Measurements from ENCODE around the gene HIP1. TPM values are rescaled to one million over a fixed set of nuclear protein-coding genes. Genes with fewer than 3 reads are reported as not detected.
A peak's percentile ranks its signal among the peaks of the same experiment; 100 is the strongest.

The HIP1 gene
- total and polyA plus RNA-seq, 2 of the 13 experiments (the other 11 are each of a cell fraction or from before 2014, with no cell fraction given): 4.5 to 6.2 TPM

DNA sequence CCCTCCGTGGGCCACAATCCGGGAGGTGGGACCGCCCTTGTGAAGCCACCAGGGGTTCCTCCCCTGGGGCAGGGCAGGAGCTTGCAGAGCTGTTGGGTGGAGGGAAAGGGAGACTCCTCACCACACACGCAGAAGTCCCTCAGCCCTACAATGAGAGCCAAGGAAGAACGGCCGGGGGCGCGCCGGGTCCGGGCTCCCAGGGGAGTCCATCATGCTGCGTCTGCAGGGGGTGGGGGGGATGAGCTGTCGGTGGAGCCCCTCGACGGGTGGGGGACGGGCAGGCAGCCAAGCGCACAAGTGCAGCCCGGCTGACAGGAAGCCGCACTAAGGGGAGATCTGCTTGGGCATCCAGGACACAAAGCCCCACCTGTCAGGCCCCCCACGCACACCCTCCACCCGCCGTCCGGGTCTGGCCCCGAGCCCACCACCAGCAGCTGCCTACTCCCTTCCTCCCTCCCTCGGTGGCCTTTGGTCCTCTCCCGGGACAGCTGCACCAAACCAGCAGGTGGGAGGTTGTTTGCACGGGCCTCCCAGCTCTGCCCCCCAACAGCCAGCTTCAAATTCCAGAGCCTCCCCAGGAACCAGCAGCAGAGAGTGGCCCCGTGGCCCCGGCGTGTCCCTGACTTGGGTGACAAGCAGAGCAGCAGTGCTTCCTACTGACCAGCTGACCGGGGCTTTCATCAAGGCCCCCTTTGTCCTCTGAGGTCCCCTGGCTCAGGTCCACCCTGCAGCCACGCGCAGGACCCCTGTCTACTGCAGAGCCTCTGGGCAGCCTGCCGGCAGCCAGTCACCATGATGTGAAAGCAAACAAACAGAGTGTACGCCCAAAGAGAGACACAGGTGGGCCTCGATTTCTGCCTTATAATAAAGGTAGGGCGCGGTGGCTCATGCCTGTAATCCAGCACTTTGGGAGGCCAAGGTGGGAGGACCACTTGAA lies 50.3 kb downstream of the HIP1 start (continued):
- TF ChIP-seq, protein P1, sequence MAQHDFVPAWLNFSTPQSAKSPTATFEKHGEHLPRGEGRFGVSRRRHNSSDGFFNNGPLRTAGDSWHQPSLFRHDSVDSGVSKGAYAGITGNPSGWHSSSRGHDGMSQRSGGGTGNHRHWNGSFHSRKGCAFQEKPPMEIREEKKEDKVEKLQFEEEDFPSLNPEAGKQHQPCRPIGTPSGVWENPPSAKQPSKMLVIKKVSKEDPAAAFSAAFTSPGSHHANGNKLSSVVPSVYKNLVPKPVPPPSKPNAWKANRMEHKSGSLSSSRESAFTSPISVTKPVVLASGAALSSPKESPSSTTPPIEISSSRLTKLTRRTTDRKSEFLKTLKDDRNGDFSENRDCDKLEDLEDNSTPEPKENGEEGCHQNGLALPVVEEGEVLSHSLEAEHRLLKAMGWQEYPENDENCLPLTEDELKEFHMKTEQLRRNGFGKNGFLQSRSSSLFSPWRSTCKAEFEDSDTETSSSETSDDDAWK (CRISPR knock-in tag; IDR thresholded peaks at IDR 0.05): no peak
- no peak for TF ChIP-seq ZNF883 (CRISPR knock-in tag; IDR thresholded peaks at IDR 0.05; ENCODE audit: not compliant biosample characterization)
- TF ChIP-seq ZSCAN20 (CRISPR knock-in tag; IDR thresholded peaks at IDR 0.05; ENCODE audit: borderline replicate concordance): no peak
- no peak for TF ChIP-seq NPAS2 (CRISPR knock-in tag; IDR thresholded peaks at IDR 0.05; ENCODE audit: borderline replicate concordance)
- TF ChIP-seq ZNF230 (CRISPR knock-in tag; IDR thresholded peaks at IDR 0.05): no peak
- TF ChIP-seq ZNF737 (CRISPR knock-in tag; IDR thresholded peaks at IDR 0.05; ENCODE audit: borderline replicate concordance): no peak
- TF ChIP-seq ELF4 (CRISPR knock-in tag; IDR thresholded peaks at IDR 0.05; ENCODE audit: borderline replicate concordance): no peak
- TF ChIP-seq RBM22 (optimal IDR thresholded peaks at IDR 0.05; ENCODE audit: low read length): no peak
- TF ChIP-seq, protein P2, sequence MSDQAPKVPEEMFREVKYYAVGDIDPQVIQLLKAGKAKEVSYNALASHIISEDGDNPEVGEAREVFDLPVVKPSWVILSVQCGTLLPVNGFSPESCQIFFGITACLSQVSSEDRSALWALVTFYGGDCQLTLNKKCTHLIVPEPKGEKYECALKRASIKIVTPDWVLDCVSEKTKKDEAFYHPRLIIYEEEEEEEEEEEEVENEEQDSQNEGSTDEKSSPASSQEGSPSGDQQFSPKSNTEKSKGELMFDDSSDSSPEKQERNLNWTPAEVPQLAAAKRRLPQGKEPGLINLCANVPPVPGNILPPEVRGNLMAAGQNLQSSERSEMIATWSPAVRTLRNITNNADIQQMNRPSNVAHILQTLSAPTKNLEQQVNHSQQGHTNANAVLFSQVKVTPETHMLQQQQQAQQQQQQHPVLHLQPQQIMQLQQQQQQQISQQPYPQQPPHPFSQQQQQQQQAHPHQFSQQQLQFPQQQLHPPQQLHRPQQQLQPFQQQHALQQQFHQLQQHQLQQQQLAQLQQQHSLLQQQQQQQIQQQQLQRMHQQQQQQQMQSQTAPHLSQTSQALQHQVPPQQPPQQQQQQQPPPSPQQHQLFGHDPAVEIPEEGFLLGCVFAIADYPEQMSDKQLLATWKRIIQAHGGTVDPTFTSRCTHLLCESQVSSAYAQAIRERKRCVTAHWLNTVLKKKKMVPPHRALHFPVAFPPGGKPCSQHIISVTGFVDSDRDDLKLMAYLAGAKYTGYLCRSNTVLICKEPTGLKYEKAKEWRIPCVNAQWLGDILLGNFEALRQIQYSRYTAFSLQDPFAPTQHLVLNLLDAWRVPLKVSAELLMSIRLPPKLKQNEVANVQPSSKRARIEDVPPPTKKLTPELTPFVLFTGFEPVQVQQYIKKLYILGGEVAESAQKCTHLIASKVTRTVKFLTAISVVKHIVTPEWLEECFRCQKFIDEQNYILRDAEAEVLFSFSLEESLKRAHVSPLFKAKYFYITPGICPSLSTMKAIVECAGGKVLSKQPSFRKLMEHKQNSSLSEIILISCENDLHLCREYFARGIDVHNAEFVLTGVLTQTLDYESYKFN (CRISPR knock-in tag; conservative IDR thresholded peaks at IDR 0.05): peak; percentile 96
- TF ChIP-seq, protein P3, sequence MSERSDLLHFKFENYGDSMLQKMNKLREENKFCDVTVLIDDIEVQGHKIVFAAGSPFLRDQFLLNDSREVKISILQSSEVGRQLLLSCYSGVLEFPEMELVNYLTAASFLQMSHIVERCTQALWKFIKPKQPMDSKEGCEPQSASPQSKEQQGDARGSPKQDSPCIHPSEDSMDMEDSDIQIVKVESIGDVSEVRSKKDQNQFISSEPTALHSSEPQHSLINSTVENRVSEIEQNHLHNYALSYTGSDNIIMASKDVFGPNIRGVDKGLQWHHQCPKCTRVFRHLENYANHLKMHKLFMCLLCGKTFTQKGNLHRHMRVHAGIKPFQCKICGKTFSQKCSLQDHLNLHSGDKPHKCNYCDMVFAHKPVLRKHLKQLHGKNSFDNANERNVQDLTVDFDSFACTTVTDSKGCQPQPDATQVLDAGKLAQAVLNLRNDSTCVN (CRISPR knock-in tag; IDR thresholded peaks at IDR 0.05; ENCODE audit: borderline replicate concordance): no peak
- no peak for TF ChIP-seq SNRNP70 (IDR thresholded peaks at IDR 0.05; ENCODE audit: low read depth, low read length)
- no peak for TF ChIP-seq ZNF530 (CRISPR knock-in tag; IDR thresholded peaks at IDR 0.05; ENCODE audit: low read depth)
- no peak for TF ChIP-seq CENPX (CRISPR knock-in tag; IDR thresholded peaks at IDR 0.05)
- 0 out of 2 replicates have a peak, but pooled peaks have one; percentile 15 for TF ChIP-seq SSRP1 (CRISPR knock-in tag; IDR thresholded peaks at IDR 0.05)
- TF ChIP-seq, protein P4, sequence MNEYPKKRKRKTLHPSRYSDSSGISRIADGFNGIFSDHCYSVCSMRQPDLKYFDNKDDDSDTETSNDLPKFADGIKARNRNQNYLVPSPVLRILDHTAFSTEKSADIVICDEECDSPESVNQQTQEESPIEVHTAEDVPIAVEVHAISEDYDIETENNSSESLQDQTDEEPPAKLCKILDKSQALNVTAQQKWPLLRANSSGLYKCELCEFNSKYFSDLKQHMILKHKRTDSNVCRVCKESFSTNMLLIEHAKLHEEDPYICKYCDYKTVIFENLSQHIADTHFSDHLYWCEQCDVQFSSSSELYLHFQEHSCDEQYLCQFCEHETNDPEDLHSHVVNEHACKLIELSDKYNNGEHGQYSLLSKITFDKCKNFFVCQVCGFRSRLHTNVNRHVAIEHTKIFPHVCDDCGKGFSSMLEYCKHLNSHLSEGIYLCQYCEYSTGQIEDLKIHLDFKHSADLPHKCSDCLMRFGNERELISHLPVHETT (CRISPR knock-in tag; conservative IDR thresholded peaks at IDR 0.05): no peak; the same call in 1 of the 2 replicates
- no peak for TF ChIP-seq ZNF552 (CRISPR knock-in tag; IDR thresholded peaks at IDR 0.05; ENCODE audit: borderline replicate concordance)
- no peak for TF ChIP-seq RAD51 (IDR thresholded peaks at IDR 0.05; ENCODE audit: borderline replicate concordance)
- TF ChIP-seq NFE2L1 (CRISPR knock-in tag; IDR thresholded peaks at IDR 0.05; ENCODE audit: borderline replicate concordance): no peak
- no peak; the same call in none of the 2 replicates for TF ChIP-seq ZNF747 (CRISPR knock-in tag; IDR thresholded peaks at IDR 0.05; ENCODE audit: borderline replicate concordance)
- no peak for TF ChIP-seq ZNF589 (CRISPR knock-in tag; conservative IDR thresholded peaks at IDR 0.05)
- TF ChIP-seq TP53 (CRISPR knock-in tag; conservative IDR thresholded peaks at IDR 0.05): no peak
- peak; percentile 67 for TF ChIP-seq TGIF2 (CRISPR knock-in tag; IDR thresholded peaks at IDR 0.05)

All from HepG2 (cell line).